ENCODE measurements around the gene IQSEC1.

DNA sequence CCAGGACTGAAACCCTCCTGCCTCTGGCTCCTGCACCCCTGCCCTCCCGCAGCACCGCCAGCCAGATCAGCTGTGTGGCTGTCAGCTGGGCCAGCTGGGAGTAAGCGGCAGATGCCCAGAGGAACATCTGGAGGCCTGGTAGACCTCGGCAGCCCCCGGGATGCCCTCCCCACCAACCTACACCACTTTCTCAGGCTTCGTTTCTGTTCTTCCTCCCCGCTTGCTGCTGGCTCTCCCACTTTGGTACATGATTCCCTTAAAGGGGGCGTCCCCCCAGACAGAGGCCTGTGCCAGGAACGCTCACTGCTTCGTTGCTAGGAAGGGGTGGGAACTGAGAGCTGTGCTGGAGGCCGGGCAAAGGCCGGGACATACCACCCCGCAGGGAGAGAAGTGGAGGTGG is 140.5 kb downstream of the IQSEC1 start:
- TF ChIP-seq, protein P1, sequence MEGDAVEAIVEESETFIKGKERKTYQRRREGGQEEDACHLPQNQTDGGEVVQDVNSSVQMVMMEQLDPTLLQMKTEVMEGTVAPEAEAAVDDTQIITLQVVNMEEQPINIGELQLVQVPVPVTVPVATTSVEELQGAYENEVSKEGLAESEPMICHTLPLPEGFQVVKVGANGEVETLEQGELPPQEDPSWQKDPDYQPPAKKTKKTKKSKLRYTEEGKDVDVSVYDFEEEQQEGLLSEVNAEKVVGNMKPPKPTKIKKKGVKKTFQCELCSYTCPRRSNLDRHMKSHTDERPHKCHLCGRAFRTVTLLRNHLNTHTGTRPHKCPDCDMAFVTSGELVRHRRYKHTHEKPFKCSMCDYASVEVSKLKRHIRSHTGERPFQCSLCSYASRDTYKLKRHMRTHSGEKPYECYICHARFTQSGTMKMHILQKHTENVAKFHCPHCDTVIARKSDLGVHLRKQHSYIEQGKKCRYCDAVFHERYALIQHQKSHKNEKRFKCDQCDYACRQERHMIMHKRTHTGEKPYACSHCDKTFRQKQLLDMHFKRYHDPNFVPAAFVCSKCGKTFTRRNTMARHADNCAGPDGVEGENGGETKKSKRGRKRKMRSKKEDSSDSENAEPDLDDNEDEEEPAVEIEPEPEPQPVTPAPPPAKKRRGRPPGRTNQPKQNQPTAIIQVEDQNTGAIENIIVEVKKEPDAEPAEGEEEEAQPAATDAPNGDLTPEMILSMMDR (IDR thresholded peaks at IDR 0.05): no peak
- TF ChIP-seq EP300 (IDR thresholded peaks at IDR 0.05) (no peak), POLR2A (IDR thresholded peaks at IDR 0.05; ENCODE audit: low read depth) (no peak)
